Tongue (tissue), 2 donors: Measurements from ENCODE around the gene HS3ST5. TPM values are rescaled to one million over a fixed set of nuclear protein-coding genes. Genes with fewer than 3 reads are reported as not detected.

ENCODE experiments used
- DNase-seq: peaks from one replicate; pipeline ENCODE4 v3.0.0-alpha.2; 2015
- total RNA-seq: library from RNA; depleted of rRNA; stranded (reverse); fragments of >200 nt; gene quantifications from one replicate; pipeline ENCODE4 v1.2.3, GENCODE V29; 2014

The HS3ST5 gene
- total RNA-seq, 1 donor from 2014 or later: 0.21 TPM

- no peak for DNase-seq
Observed at GRCh38 chr6:114194362-114195026, 148.3 kb downstream of the HS3ST5 start.

GRCh38 chr6:114187563-114187962, 155.3 kb downstream of the HS3ST5 start:
- no peak for DNase-seq

DNA sequence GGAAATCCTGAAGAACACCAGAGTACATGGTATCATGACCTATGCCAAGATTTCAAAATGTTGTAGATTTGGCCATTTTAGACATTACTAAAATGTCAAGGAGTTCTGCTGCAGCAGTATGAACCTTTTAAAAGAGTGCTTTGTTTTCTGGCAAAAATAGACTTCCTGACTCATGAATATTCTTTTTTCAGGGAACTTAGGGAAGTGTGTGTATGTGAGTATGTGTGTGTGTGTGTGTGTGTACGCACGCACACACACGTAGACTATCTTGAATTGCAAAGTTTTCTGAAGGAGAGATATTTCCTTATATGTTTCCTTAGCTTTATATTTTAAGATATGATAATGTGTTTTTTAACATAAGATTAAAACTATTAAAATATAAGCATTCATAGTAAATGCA, 161.2 kb downstream of the HS3ST5 start:
- DNase-seq: no peak

GRCh38 chr6:114179411-114179810, 163.4 kb downstream of the HS3ST5 start:
- DNase-seq: no peak

DNA sequence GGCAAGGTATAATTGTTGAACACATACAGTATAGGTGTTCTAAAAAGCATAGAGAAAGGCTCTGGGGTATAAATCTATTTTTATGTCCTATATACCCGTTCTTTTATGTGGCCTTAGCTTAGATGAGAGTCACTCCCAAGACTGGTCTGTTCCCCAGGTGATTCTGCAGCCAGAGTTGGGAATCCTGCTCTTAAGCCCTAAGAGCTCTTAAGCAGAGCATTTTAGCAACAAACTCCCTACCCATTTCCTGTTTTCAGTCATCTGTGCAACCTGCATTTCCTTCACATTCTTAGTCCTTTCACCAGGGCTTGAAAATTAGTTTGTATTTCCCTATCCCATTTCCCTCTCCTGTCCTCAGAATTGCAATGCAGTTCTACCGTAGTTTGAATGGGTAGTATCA, 166.1 kb downstream of the HS3ST5 start:
- DNase-seq: no peak

DNA sequence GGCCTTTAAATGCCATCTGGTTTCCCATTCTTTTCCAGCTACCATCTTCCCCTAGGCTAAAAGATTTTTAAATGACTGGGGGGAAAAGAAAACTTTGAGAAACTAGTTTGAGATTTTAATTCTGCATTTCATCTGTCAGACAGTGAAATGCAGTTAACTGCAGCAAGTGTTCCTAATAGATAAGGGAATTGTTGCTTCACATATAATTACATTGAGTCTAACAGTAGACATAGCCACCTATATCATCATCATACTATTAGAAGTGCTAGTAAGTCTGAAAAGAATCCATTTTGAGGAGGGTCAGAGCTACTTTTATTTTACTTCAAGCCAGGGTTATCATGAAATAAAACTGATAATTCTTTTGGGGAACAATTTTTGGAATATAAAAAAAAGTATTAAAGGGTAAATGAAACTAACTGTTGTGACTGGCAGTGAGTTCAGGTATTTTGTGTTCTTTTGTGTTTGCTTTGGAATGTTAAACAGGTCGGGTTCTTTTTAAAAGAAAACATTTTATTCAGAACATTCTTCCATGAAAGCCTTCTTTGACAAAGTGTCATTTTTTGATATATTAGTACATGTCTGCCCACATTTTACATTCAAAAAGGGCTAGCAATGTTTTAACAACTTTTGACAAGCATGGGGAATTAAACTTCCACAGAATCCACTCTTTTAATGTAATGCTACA, 170.1 kb downstream of the HS3ST5 start:
- no peak for DNase-seq

DNA sequence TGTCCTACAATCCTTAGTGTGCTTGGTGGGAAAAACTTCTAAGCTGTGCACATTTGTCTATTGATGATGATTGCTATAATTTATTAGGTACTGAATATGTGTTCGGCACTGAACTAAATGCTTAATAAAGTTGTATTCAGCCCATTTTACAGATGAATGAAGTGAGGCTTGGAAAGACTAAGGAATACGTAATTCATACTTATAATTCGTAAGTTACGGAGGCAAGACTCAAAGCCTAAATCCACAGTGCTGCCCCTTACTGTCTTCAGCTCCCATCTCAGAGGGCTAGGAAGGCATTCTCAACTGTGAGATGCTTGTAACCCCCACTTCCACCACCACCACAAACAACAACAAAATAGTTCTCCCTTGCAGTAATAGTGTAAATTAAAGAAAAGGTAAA, 171.3 kb downstream of the HS3ST5 start:
- no peak for DNase-seq

- no peak for DNase-seq
Observed at GRCh38 chr6:114170958-114171387, 171.8 kb downstream of the HS3ST5 start.

GRCh38 chr6:114170372-114170771, 172.5 kb downstream of the HS3ST5 start:
- no peak for DNase-seq

DNA sequence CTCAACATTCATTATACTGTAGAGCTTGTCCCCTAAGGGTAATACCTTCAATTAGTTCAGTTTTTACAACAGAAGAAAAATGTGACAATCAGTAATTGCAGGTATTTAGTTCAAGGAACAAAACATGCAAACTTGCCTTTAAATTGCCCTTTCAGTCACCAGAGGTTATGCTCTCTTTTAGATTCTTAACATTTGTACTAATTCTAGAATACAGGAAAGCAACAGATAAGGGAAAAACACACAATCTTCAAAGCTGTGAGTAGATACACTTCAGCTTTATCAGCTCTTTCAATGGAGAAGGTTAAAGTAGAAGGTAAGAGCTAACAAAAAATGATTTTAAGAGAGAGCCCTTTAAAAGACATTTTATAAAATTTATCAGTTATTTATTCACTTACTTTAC, 173.1 kb downstream of the HS3ST5 start:
- DNase-seq: no peak

DNA sequence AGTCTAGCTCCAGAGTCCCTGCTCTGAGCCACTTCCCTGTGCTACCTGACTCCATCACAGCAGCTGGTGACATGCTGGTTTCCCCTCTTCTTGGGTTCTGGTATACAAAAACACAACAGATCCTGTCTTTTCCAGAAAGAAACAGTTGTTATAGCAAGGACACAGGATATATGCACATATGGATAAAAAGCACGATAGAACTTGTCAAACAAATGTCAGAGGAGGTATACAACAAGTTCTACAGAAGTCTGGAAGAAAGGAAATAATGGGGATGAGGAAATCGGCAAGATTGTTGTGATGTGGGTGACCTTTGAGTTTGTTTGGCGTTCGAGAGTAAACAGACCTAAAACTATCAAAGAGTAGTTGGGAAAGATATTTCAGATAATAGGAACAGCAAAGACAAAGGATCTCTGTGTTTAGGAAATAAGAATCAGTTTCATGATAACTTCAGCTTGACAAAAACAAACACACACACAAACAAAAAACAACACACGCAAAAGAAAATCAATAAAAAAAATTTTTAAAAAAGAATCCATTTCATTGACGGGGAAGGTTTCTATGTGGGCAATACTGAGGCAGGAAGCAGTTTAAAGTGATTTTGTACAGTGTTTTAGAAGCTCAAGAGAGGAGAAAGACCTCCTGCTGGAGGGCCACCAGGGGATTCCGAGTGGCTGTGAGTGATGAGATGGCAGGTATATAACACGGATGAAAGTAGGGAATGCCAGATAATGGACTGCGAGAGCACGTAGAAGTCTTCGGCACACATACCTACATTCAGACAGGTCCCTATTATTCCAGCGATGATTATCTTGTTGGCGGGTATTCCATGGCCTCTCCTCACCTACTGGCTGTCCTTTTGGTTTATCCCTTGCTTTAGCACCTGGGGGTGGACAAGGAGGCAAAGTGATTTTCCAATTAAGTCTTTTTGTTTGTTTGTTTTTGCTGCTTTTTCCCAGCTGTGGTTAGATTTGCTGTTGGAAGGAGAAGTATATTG, 174.9 kb downstream of the HS3ST5 start:
- DNase-seq: no peak

DNA sequence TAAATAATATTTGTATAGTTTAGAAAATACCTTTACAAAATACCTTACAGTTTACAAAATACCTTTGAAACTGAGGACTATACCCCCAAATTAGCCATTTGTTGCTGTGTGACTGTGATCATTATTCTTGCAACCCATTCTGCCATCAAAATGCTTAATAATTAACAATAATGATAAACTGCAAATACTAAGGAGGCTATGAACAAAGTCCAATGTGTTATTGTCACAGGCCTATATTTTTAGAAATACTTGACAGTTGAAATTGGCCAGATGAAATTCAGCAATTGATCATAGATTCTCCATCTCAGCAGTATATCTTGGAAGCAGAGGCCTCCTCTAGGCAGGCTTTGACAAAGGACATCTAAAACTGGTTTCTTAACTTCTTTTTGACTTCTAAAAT, 178.6 kb downstream of the HS3ST5 start:
- no peak for DNase-seq

- no peak for DNase-seq
Observed at GRCh38 chr6:114162691-114163347, 180.0 kb downstream of the HS3ST5 start.

GRCh38 chr6:114160881-114161280, 181.9 kb downstream of the HS3ST5 start:
- no peak for DNase-seq

DNA sequence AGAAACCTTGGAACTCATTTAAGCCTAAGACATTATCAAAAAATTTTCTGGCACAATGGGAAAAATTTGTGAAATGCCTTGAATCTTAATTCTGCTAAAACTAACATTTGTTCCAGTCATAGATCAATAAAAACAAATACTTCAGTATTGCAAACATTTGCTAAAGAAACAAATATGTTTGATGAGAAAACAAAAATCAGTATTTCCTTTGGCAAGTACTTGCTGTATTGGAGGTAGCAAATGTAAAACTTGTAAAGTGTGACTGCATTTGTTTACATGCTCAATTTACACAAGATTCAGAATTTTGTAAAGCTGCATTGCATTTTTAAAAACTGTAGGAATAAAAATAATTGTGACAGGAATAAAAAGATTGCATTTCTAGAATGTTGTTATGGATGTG, 183.1 kb downstream of the HS3ST5 start:
- no peak for DNase-seq

GRCh38 chr6:114158838-114159694, 183.8 kb downstream of the HS3ST5 start:
- no peak for DNase-seq

GRCh38 chr6:114158411-114158810, 184.4 kb downstream of the HS3ST5 start:
- no peak for DNase-seq

GRCh38 chr6:114157848-114158247, 185.0 kb downstream of the HS3ST5 start:
- DNase-seq: no peak

DNA sequence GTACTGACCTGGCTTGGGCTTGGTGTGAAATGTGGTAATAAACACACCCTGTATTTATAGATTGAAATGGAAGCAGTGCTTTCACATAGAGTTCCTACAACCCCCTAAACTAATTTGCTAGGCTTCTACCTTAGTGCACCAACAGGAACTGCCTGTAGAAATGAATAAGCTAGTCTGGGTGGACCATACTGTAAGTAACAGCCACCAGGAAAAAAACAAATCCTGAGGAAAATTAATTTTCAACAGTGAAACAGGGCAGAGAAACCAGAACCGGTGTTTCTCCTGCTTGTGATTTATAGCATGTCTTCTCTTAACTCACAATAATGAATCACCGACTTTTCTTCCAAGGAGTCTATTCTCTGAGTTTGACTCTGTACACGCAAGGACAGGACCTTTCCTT, 187.1 kb downstream of the HS3ST5 start:
- no peak for DNase-seq

- DNase-seq: no peak
Observed at GRCh38 chr6:114154812-114155211, 188.0 kb downstream of the HS3ST5 start.

GRCh38 chr6:114153448-114153847, 189.4 kb downstream of the HS3ST5 start:
- DNase-seq: no peak
